IMR-90 (cell line): Measurements from ENCODE around the gene GSTM3. TPM values are rescaled to one million over a fixed set of nuclear protein-coding genes. Genes with fewer than 3 reads are reported as not detected.

Source experiments
- ATAC-seq: fragments of 200-7000 bp; cut with Tn5 transposase; 2 replicates; pipeline ENCODE4 v1.9.1; 2020; ENCODE audit warnings: low read depth, mild to moderate bottlenecking, moderate library complexity
- BruUV-seq: library from RNA; stranded (reverse); fragments of 400-500 nt; replicated peaks from 2 replicates; lab custom pipeline; 2021; lab: Mats Ljungman, UMichigan
- CTCF ChIA-PET: fragments of 300-600 bp; formaldehyde crosslinking; extraction: SDS; loops from one replicate; lab custom pipeline; 2021; ENCODE audit warnings: antibody characterized with exemption; lab: Yijun Ruan, JAX
- POLR2A ChIA-PET: fragments of 300-600 bp; sonication (Branson Sonifier 250); formaldehyde crosslinking; loops from one replicate; lab custom pipeline; 2022; ENCODE audit warnings: antibody characterized with exemption; ENCODE audit not compliant: unreplicated experiment; lab: Charles Lee
- DNase-seq: peaks from one replicate; pipeline ENCODE4 v3.0.0; 2013
- H2AFZ ChIP-seq: replicated peaks from 2 replicates; pipeline ENCODE3; 2013; ENCODE audit warnings: low read length, mild to moderate bottlenecking; ENCODE audit not compliant: poor library complexity
- H2AK5ac ChIP-seq: 2 replicates; pipeline ENCODE4 v1.6.1; 2013; ENCODE audit warnings: low read depth, low read length, inconsistent platforms
- H2AK9ac ChIP-seq: replicated peaks from 2 replicates; pipeline ENCODE3; 2013; ENCODE audit warnings: mild to moderate bottlenecking, low read depth, low read length, moderate library complexity; ENCODE audit not compliant: poor library complexity
- H2BK120ac ChIP-seq: 2 replicates; pipeline ENCODE4 v1.6.1; 2013; ENCODE audit warnings: low read depth, low read length, inconsistent platforms
- H2BK15ac ChIP-seq: 3 replicates; pipeline ENCODE4 v1.6.1; 2013; ENCODE audit warnings: low read depth, low read length, inconsistent platforms
- H2BK20ac ChIP-seq: 2 replicates; pipeline ENCODE4 v1.6.1; 2013; ENCODE audit warnings: low read depth, mild to moderate bottlenecking, inconsistent platforms, low read length, moderate library complexity
- H2BK5ac ChIP-seq: 2 replicates; pipeline ENCODE4 v1.6.1; 2013; ENCODE audit warnings: mild to moderate bottlenecking, low read depth, low read length, inconsistent platforms; ENCODE audit not compliant: poor library complexity, severe bottlenecking
- H3K14ac ChIP-seq: replicated peaks from 2 replicates; pipeline ENCODE4 v1.6.1; 2013; ENCODE audit warnings: low read depth, low read length, inconsistent platforms
- H3K18ac ChIP-seq: 2 replicates; pipeline ENCODE4 v1.6.1; 2013; ENCODE audit warnings: low read depth, low read length, control low read depth
- H3K23ac ChIP-seq: 2 replicates; pipeline ENCODE4 v1.6.1; 2013; ENCODE audit warnings: low read depth, low read length, inconsistent platforms
- H3K27ac ChIP-seq: 2 replicates; pipeline ENCODE4 v1.5.1; 2013; ENCODE audit warnings: mild to moderate bottlenecking, control low read depth, low read length; ENCODE audit not compliant: insufficient read depth
- H3K27me3 ChIP-seq: 2 replicates; pipeline ENCODE4 v1.6.1; 2013; ENCODE audit warnings: low read length; ENCODE audit not compliant: control insufficient read depth, insufficient read depth
- H3K36me3 ChIP-seq: 2 replicates; pipeline ENCODE4 v1.6.1; 2013; ENCODE audit warnings: low read length, mixed read lengths; ENCODE audit not compliant: control insufficient read depth, insufficient read depth
- H3K4ac ChIP-seq: 2 replicates; pipeline ENCODE4 v1.6.1; 2013; ENCODE audit warnings: low read depth, low read length, inconsistent platforms
- H3K4me1 ChIP-seq: 2 replicates; pipeline ENCODE4 v1.6.1; 2013; ENCODE audit warnings: low read length, mixed read lengths; ENCODE audit not compliant: control insufficient read depth, insufficient read depth
- H3K4me2 ChIP-seq: 2 replicates; pipeline ENCODE4 v1.6.1; 2013; ENCODE audit warnings: low read depth, mild to moderate bottlenecking, control low read depth, low read length, moderate library complexity
- H3K4me3 ChIP-seq: 2 replicates; pipeline ENCODE4 v1.5.1; 2013; ENCODE audit warnings: low read depth, mild to moderate bottlenecking, control low read depth, low read length, moderate library complexity; ENCODE audit not compliant: insufficient read depth
- H3K56ac ChIP-seq: 2 replicates; pipeline ENCODE4 v1.6.1; 2013; ENCODE audit warnings: low read length, inconsistent platforms; ENCODE audit not compliant: insufficient read depth; ENCODE audit errors: extremely low read depth
- H3K79me1 ChIP-seq, 2 experiments: 2 replicates each; pipeline ENCODE4 v1.6.1; 2013; ENCODE audit warnings: low read length in 2 of 2, inconsistent platforms in 1 of 2, low read depth in 1 of 2
- H3K9ac ChIP-seq: 2 replicates; pipeline ENCODE4 v1.6.1; 2013; ENCODE audit warnings: low read depth, low read length, control low read depth
- H3K9me1 ChIP-seq: 2 replicates; pipeline ENCODE4 v1.6.1; 2013; ENCODE audit warnings: low read length, inconsistent platforms; ENCODE audit not compliant: insufficient read depth
- H3K9me3 ChIP-seq: 2 replicates; pipeline ENCODE4 v1.6.1; 2013; ENCODE audit warnings: low read length; ENCODE audit not compliant: control insufficient read depth, insufficient read depth
- H4K20me1 ChIP-seq: 2 replicates; pipeline ENCODE4 v1.6.1; 2013; ENCODE audit warnings: low read length, inconsistent platforms; ENCODE audit not compliant: insufficient read depth
- H4K5ac ChIP-seq: 2 replicates; pipeline ENCODE4 v1.6.1; 2013; ENCODE audit warnings: mild to moderate bottlenecking, low read depth, low read length, control low read depth
- H4K8ac ChIP-seq, 2 experiments: 2 replicates each; pipeline ENCODE4 v1.6.1; 2013; ENCODE audit warnings: low read depth in 2 of 2, low read length in 2 of 2, control low read depth in 1 of 2, inconsistent platforms in 1 of 2
- H4K91ac ChIP-seq: 2 replicates; pipeline ENCODE4 v1.6.1; 2013; ENCODE audit warnings: low read depth, low read length, inconsistent platforms; ENCODE audit not compliant: insufficient read depth
- BHLHE40 ChIP-seq: fragments of 150-350 bp; IDR thresholded peaks from 2 replicates; pipeline ENCODE4 v1.6.1; 2016; ENCODE audit warnings: mild to moderate bottlenecking, low read depth, low read length
- CEBPB ChIP-seq: IDR thresholded peaks from 2 replicates; pipeline ENCODE4 v1.6.1; 2012; ENCODE audit warnings: low read depth, low read length, improper control_type of control experiment
- CHD1 ChIP-seq: IDR thresholded peaks from 2 replicates; pipeline ENCODE4 v1.6.1; 2012; ENCODE audit warnings: low read depth, low read length, improper control_type of control experiment
- FOS ChIP-seq: fragments of 150-350 bp; IDR thresholded peaks from 2 replicates; pipeline ENCODE4 v1.6.1; 2016; ENCODE audit warnings: low read depth, low read length
- MAFK ChIP-seq: IDR thresholded peaks from 2 replicates; pipeline ENCODE4 v1.6.1; 2012; ENCODE audit warnings: low read depth, low read length, improper control_type of control experiment
- MAZ ChIP-seq: IDR thresholded peaks from 2 replicates; pipeline ENCODE4 v1.6.1; 2012; ENCODE audit warnings: low read depth, mild to moderate bottlenecking, low read length, improper control_type of control experiment, moderate library complexity, borderline replicate concordance
- MXI1 ChIP-seq: IDR thresholded peaks from 2 replicates; pipeline ENCODE4 v1.6.1; 2012; ENCODE audit warnings: low read depth, mild to moderate bottlenecking, low read length, moderate library complexity, borderline replicate concordance
- NFE2L2 ChIP-seq: fragments of 150-350 bp; IDR thresholded peaks from 2 replicates; pipeline ENCODE4 v1.6.1; 2016; ENCODE audit warnings: low read depth, mild to moderate bottlenecking, low read length
- POLR2A ChIP-seq: IDR thresholded peaks from 2 replicates; pipeline ENCODE4 v1.6.1; 2012; ENCODE audit warnings: mild to moderate bottlenecking, low read depth, low read length
- RAD21 ChIP-seq: IDR thresholded peaks from 2 replicates; pipeline ENCODE4 v1.6.1; 2012; ENCODE audit warnings: low read length, improper control_type of control experiment
- RFX5 ChIP-seq: IDR thresholded peaks from 2 replicates; pipeline ENCODE4 v1.8.0; 2012; ENCODE audit warnings: low read depth, mild to moderate bottlenecking, low read length, moderate library complexity
- SMC3 ChIP-seq: fragments of 150-350 bp; IDR thresholded peaks from 2 replicates; pipeline ENCODE4 v1.6.1; 2016; ENCODE audit warnings: low read depth, mild to moderate bottlenecking, antibody characterized with exemption, low read length, moderate library complexity
- WGBS, 2 experiments: methylation state at CpG; one replicate each; pipeline versions ENCODE4 v1.1.5 to v1.1.7; 2013; ENCODE audit warnings: missing lambda C conversion rate in 2 of 2; ENCODE audit not compliant: insufficient read length in 1 of 2; ENCODE audit errors: extremely low coverage in 2 of 2; 5-methylcytosine and 5-hydroxymethylcytosine counted together
- dilution Hi-C: fragments of 300-500 bp; cut with HindIII; formaldehyde crosslinking; loops from one replicate; pipeline ENCODE4 v1.14.3; 2018; ENCODE audit warnings: low sequenced_read_pairs; ENCODE audit not compliant: unreplicated experiment
- in situ Hi-C: fragments of 300-500 bp; cut with MboI; formaldehyde crosslinking; loops from 3 replicates; pipeline ENCODE4 v1.14.3; 2019; ENCODE audit warnings: low sequenced_read_pairs, inconsistent platforms, mixed read lengths
- intact Hi-C: fragments of 100-400 bp; cut with micrococcal nuclease; formaldehyde crosslinking; loops from 2 replicates; pipeline ENCODE4 v1.10.0; 2022
- polyA plus RNA-seq, 3 experiments: library from polyadenylated mRNA; depleted of rRNA; stranded (reverse); fragments of >200 nt; gene quantifications; 2 replicates each; pipeline ENCODE4 v1.2.3, GENCODE V29; 2012; ENCODE audit warnings: low replicate concordance in 1 of 3
- total RNA-seq: library from RNA; depleted of rRNA; stranded (reverse); fragments of >200 nt; gene quantifications from 2 replicates; pipeline ENCODE4 v1.2.3, GENCODE V29; 2012
- TF ChIP-seq, protein P1 (sequence below): conservative IDR thresholded peaks from 2 replicates; pipeline ENCODE4 v1.5.1; 2012; ENCODE audit warnings: mild to moderate bottlenecking, low read depth, low read length, improper control_type of control experiment
- TF ChIP-seq, protein P2 (sequence below): fragments of 150-350 bp; IDR thresholded peaks from 2 replicates; pipeline ENCODE4 v1.6.1; 2017; ENCODE audit warnings: mild to moderate bottlenecking, antibody characterized with exemption, low read length, low read depth
- TF ChIP-seq, protein P3 (sequence below): fragments of 150-350 bp; IDR thresholded peaks from 2 replicates; pipeline ENCODE4 v1.6.1; 2016; ENCODE audit warnings: low read depth, mild to moderate bottlenecking, low read length, moderate library complexity, borderline replicate concordance

The GSTM3 gene
- total and polyA plus RNA-seq, 2 of the 4 experiments (the other 2 are of a cell fraction): 102 to 131 TPM

GRCh38 chr1:109770331-109771095, 29.7 kb upstream of the GSTM3 start:
- Histone ChIP-seq H2AK5ac (peak overlapping the region; percentile 88), H2AFZ (no peak overlapping the region), H3K14ac (no peak overlapping the region), H2BK120ac (peak overlapping the region; percentile 28; the same call in 1 of the 2 replicates), H3K9ac (no peak overlapping the region), H2BK20ac (peak overlapping the region; percentile 58), H3K4me1 (peaks cover 16% of the 10 kb centered on the region), H3K36me3 (no peaks in the 10 kb centered on the region), H4K8ac (no peak overlapping the region), H3K4ac (peak overlapping the region; percentile 25; the same call in 1 of the 2 replicates), H3K27ac (no peak overlapping the region), H3K9me1 (peaks cover 16% of the 10 kb centered on the region; the same call in 1 of the 2 replicates), H4K20me1 (no peaks in the 10 kb centered on the region), H3K18ac (no peak overlapping the region), H2AK9ac (no peak overlapping the region), H3K23ac (no peak overlapping the region), H3K4me2 (no peak overlapping the region), H4K5ac (no peak overlapping the region), H3K4me3 (no peak overlapping the region), H4K91ac (peak overlapping the region; percentile 32), H3K9me3 (no peaks in the 10 kb centered on the region), H3K79me1 (no peaks in the 10 kb centered on the region), H2BK5ac (peak overlapping the region; percentile 24), H2BK15ac (0 out of 3 replicates have a peak overlapping the region, but pooled peaks have one; percentile 40), H3K56ac (no peak overlapping the region), H3K27me3 (no peaks in the 10 kb centered on the region)
- in situ Hi-C loops (loop anchor here (5.0 kb wide), 2 partner anchors 128 to 223 kb away; partner anchors contain the start of gene GNAI3), dilution Hi-C loops (no loop called here), intact Hi-C loops (no loop called here)
- ChIA-PET CTCF (no interaction called here), POLR2A (no interaction called here)
- BruUV-seq: no TSS peak
- ATAC-seq: no peak
- no peak for DNase-seq
- WGBS, 2 experiments: 94% methylated on average over 3 of the region's 11 CpGs; no CpG with 5 or more reads in 1 of the 2 experiments
- no peak for TF ChIP-seq NFE2L2
- TF ChIP-seq SMC3: no peak
- TF ChIP-seq, protein P1, sequence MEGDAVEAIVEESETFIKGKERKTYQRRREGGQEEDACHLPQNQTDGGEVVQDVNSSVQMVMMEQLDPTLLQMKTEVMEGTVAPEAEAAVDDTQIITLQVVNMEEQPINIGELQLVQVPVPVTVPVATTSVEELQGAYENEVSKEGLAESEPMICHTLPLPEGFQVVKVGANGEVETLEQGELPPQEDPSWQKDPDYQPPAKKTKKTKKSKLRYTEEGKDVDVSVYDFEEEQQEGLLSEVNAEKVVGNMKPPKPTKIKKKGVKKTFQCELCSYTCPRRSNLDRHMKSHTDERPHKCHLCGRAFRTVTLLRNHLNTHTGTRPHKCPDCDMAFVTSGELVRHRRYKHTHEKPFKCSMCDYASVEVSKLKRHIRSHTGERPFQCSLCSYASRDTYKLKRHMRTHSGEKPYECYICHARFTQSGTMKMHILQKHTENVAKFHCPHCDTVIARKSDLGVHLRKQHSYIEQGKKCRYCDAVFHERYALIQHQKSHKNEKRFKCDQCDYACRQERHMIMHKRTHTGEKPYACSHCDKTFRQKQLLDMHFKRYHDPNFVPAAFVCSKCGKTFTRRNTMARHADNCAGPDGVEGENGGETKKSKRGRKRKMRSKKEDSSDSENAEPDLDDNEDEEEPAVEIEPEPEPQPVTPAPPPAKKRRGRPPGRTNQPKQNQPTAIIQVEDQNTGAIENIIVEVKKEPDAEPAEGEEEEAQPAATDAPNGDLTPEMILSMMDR: no peak
- TF ChIP-seq, protein P2, sequence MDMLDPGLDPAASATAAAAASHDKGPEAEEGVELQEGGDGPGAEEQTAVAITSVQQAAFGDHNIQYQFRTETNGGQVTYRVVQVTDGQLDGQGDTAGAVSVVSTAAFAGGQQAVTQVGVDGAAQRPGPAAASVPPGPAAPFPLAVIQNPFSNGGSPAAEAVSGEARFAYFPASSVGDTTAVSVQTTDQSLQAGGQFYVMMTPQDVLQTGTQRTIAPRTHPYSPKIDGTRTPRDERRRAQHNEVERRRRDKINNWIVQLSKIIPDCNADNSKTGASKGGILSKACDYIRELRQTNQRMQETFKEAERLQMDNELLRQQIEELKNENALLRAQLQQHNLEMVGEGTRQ: no peak
- TF ChIP-seq FOS: no peak
- TF ChIP-seq MXI1: no peak
- TF ChIP-seq MAFK: no peak
- TF ChIP-seq POLR2A: no peak
- no peak for TF ChIP-seq BHLHE40
- no peak for TF ChIP-seq MAZ
- no peak for TF ChIP-seq RFX5
- TF ChIP-seq, protein P3, sequence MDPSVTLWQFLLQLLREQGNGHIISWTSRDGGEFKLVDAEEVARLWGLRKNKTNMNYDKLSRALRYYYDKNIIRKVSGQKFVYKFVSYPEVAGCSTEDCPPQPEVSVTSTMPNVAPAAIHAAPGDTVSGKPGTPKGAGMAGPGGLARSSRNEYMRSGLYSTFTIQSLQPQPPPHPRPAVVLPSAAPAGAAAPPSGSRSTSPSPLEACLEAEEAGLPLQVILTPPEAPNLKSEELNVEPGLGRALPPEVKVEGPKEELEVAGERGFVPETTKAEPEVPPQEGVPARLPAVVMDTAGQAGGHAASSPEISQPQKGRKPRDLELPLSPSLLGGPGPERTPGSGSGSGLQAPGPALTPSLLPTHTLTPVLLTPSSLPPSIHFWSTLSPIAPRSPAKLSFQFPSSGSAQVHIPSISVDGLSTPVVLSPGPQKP: no peak
- no peak for TF ChIP-seq CHD1
- TF ChIP-seq CEBPB: no peak
- no peak for TF ChIP-seq RAD21
